Stimulated activated effector memory CD8-positive, alpha-beta T cell treated with anti-CD3 and anti-CD28 coated beads, Interleukin-12 subunit alpha, Interleukin-12 subunit beta, amount 100 ng/mL, for 72 hours (primary cell): Measurements from ENCODE around the gene LHX2.

Source experiments
- ATAC-seq: fragments of 150-1000 bp; cut with Tn5 transposase; 2 replicates; pipeline ENCODE4 v1.10.0; 2021
- DNase-seq, 2 donors: peaks; one replicate each; pipeline ENCODE4 v3.0.0; 2021 to 2022; ENCODE audit warnings: low spot score in 2 of 2
- H3K27ac Mint-ChIP-seq: one replicate; pipeline ENCODE4 v1.8.0; 2022; ENCODE audit warnings: mild to moderate bottlenecking, mixed read lengths
- H3K36me3 Mint-ChIP-seq: one replicate; pipeline ENCODE4 v1.8.0; 2022; ENCODE audit warnings: mild to moderate bottlenecking, mixed read lengths
- H3K4me1 Mint-ChIP-seq: one replicate; pipeline ENCODE4 v1.8.0; 2022; ENCODE audit warnings: mixed read lengths
- H3K4me3 Mint-ChIP-seq: one replicate; pipeline ENCODE4 v1.8.0; 2022; ENCODE audit warnings: mild to moderate bottlenecking, mixed read lengths
- H3K9me3 Mint-ChIP-seq: one replicate; pipeline ENCODE4 v1.8.0; 2022; ENCODE audit warnings: mixed read lengths

Gene LHX2

DNA sequence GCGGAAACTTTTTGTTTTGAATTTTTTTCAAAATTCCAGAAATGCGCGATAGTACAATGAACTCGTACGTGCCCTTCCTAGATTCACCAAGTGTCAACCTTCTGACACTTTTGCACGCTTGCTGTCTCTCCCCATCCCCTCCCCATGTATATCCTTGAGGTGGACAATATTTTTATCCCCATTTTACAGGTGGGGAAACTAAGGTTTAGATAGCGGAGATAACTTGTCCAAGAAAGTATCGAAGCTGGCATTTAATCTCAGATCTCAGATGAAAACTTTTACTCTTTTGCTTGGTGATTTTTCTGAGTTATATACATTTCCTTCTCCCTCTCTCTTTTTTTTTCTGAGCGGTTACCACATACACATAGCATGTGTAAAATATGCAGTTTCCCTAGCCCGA, 34.6 kb downstream of the LHX2 start:
- no peaks in the 10 kb centered on the region for H3K9me3 Mint-ChIP-seq
- DNase-seq (no peak), ATAC-seq (no peak)
- H3K36me3 Mint-ChIP-seq, result no peaks in the 10 kb centered on the region
- no peak overlapping the region for H3K4me3 Mint-ChIP-seq
- H3K27ac Mint-ChIP-seq, result no peak overlapping the region
- H3K4me1 Mint-ChIP-seq, result peaks cover 5% of the 10 kb centered on the region

GRCh38 chr9:124047251-124047672, 35.7 kb downstream of the LHX2 start:
- Mint-ChIP-seq H3K9me3 (no peaks in the 10 kb centered on the region), H3K36me3 (no peaks in the 10 kb centered on the region), H3K27ac (no peak overlapping the region), H3K4me3 (no peak overlapping the region), H3K4me1 (no peaks in the 10 kb centered on the region)
- DNase-seq, result no peak
- no peak for ATAC-seq

DNA sequence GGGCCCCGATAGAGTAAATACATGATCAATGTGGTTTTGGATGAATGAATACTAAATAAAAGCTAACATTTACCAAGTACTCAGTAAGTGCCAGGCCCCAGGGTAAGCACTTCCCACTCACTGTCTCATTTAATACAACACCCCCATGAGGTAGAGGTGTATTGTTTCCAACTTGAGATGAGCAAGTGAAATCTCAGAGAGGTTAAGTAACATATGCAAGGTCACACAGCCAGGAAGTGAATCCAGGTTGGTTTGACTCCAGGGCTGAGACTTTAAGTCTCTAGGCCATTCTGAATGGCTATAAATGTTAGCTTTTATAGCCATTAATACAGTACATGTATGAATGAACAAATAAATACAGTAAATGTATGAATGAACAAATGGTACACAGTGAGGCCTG, 39.4 kb downstream of the LHX2 start:
- no peak overlapping the region for H3K27ac Mint-ChIP-seq
- H3K4me3 Mint-ChIP-seq, result no peak overlapping the region
- no peaks in the 10 kb centered on the region for H3K4me1 Mint-ChIP-seq
- DNase-seq, result no peak
- H3K36me3 Mint-ChIP-seq, result no peaks in the 10 kb centered on the region
- peaks cover 3% of the 10 kb centered on the region for H3K9me3 Mint-ChIP-seq
- no peak for ATAC-seq

DNA sequence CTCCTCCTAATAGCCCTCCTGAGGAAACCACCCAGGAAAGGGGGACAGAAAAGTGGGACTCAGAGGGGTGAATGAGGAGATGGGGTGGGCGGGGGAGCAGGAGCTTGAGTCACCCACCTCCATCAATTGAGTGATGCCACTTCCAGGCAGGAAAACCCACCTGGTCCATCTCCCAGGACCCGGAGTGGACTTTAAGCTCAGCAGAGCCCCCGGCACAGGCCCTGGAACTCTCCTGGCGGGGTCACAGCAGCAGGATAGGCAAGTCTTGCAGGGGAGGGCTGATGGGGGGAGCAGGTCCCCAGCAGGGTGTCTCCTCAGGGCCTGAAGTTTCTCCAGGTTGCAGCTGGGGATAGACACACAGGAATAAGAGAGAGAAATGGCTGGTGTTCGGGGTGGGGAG, 40.8 kb downstream of the LHX2 start:
- ATAC-seq (no peak), DNase-seq (no peak)
- H3K27ac Mint-ChIP-seq, result no peak overlapping the region
- no peaks in the 10 kb centered on the region for H3K36me3 Mint-ChIP-seq
- H3K4me1 Mint-ChIP-seq, result no peaks in the 10 kb centered on the region
- no peak overlapping the region for H3K4me3 Mint-ChIP-seq
- H3K9me3 Mint-ChIP-seq, result peaks cover 3% of the 10 kb centered on the region

- Mint-ChIP-seq H3K36me3 (no peaks in the 10 kb centered on the region), H3K4me1 (no peaks in the 10 kb centered on the region), H3K27ac (no peak overlapping the region), H3K4me3 (no peak overlapping the region), H3K9me3 (peaks cover 3% of the 10 kb centered on the region)
- DNase-seq, result peak; percentile 11 to 71
- peak; percentile 98 for ATAC-seq
Observed at GRCh38 chr9:124054582-124055227, 43.1 kb downstream of the LHX2 start.

- H3K27ac Mint-ChIP-seq, result no peak overlapping the region
- ATAC-seq (no peak), DNase-seq (no peak)
- no peaks in the 10 kb centered on the region for H3K9me3 Mint-ChIP-seq
- H3K4me3 Mint-ChIP-seq, result no peak overlapping the region
- H3K36me3 Mint-ChIP-seq, result no peaks in the 10 kb centered on the region
- H3K4me1 Mint-ChIP-seq, result no peaks in the 10 kb centered on the region
Observed at GRCh38 chr9:124060844-124061605, 49.5 kb downstream of the LHX2 start.

- Mint-ChIP-seq H3K9me3 (no peaks in the 10 kb centered on the region), H3K4me1 (no peaks in the 10 kb centered on the region), H3K36me3 (no peaks in the 10 kb centered on the region), H3K4me3 (no peak overlapping the region), H3K27ac (no peak overlapping the region)
- ATAC-seq (no peak), DNase-seq (no peak)
Observed at GRCh38 chr9:124062172-124062571, 50.6 kb downstream of the LHX2 start.

- H3K36me3 Mint-ChIP-seq, result no peaks in the 10 kb centered on the region
- no peak overlapping the region for H3K4me3 Mint-ChIP-seq
- H3K4me1 Mint-ChIP-seq, result no peaks in the 10 kb centered on the region
- H3K27ac Mint-ChIP-seq, result no peak overlapping the region
- no peaks in the 10 kb centered on the region for H3K9me3 Mint-ChIP-seq
- ATAC-seq (no peak), DNase-seq (no peak)
Observed at GRCh38 chr9:124066783-124067577, 55.4 kb downstream of the LHX2 start.

- no peaks in the 10 kb centered on the region for H3K4me1 Mint-ChIP-seq
Observed at GRCh38 chr9:124068251-124068650, 56.7 kb downstream of the LHX2 start.

GRCh38 chr9:124074746-124075145, 63.2 kb downstream of the LHX2 start:
- Mint-ChIP-seq H3K9me3 (no peaks in the 10 kb centered on the region), H3K27ac (no peak overlapping the region), H3K36me3 (no peaks in the 10 kb centered on the region), H3K4me3 (no peak overlapping the region), H3K4me1 (no peaks in the 10 kb centered on the region)
- ATAC-seq (no peak), DNase-seq (no peak)

More at GRCh38 chr9:124068251-124068650, 56.7 kb downstream of the LHX2 start:
- DNase-seq (no peak), ATAC-seq (no peak)
- H3K36me3 Mint-ChIP-seq, result no peaks in the 10 kb centered on the region
- no peak overlapping the region for H3K27ac Mint-ChIP-seq
- no peak overlapping the region for H3K4me3 Mint-ChIP-seq
- no peaks in the 10 kb centered on the region for H3K9me3 Mint-ChIP-seq

DNA sequence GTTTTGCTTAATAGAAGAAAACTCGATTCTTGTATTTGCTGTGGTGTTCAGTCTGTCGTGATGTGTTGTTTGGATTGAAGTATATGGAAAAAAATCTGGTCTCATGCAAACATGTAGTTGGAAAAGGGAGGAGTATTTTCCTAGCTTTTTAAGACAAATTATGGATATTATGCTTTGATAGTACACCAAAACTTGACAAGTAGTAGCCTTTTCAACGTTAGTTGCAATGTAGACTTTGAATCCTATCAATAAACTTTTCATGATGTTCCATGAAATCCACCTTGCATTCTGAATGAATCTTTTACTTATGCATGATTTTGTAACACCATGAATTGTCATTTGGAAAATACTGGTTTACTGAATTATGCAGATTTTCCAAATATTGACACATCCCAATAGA, 64.2 kb downstream of the LHX2 start:
- no peaks in the 10 kb centered on the region for H3K4me1 Mint-ChIP-seq
- no peaks in the 10 kb centered on the region for H3K9me3 Mint-ChIP-seq
- no peak overlapping the region for H3K4me3 Mint-ChIP-seq
- DNase-seq (no peak), ATAC-seq (no peak)
- H3K27ac Mint-ChIP-seq, result no peak overlapping the region
- H3K36me3 Mint-ChIP-seq, result no peaks in the 10 kb centered on the region

DNA sequence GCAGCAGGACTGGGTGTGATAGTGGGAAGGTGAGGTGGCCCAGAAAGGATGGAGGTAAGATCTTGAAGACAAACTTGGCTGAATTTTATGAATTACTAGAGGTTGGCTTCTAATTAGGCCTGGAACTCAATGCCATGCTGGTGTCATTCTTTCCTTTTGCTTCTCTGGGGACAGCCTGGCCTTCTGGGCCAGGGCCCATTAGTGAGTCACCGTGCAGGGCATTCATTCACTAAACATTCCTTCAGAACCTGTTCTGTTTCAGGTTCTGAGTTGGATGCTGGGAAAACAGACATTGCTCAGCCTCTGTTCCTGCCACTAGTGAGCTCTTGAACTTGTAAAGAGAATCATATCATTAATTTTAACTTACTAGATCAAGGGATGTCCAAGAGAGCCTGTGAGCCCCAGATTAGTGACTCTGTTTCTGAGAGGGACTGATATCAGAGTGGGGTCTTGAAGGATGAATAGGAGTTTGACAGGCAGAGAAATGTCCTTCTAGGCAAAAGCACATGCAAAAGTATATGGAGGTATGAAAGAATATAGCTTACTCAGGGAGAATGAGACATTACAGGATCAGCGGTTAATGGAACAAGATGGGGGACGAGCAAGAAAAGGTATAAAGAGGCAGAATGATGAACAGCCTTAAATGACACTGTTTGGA, 66.5 kb downstream of the LHX2 start:
- H3K36me3 Mint-ChIP-seq, result no peaks in the 10 kb centered on the region
- ATAC-seq, result no peak
- no peaks in the 10 kb centered on the region for H3K4me1 Mint-ChIP-seq
- no peak overlapping the region for H3K27ac Mint-ChIP-seq
- no peaks in the 10 kb centered on the region for H3K9me3 Mint-ChIP-seq
- no peak for DNase-seq
- H3K4me3 Mint-ChIP-seq, result no peak overlapping the region

DNA sequence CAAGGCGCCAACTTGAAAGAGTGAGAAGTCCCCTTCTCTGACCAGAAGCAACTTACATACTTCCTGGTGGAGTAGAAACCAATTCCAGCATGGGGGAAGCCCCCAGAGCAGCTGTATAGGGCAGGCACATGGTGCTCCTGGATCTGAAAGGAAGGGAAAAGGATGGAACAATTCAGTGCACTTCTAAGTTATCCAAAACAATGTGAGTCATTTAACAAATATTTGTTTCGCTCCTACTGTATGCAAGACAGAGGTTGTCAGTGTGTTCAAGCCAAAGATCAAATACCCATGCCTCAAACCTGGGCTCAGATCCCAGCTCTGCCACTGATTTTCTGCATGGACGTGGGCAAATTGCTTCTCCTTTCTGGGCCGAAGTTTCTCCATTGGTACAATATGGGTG, 67.1 kb downstream of the LHX2 start:
- no peak for ATAC-seq

DNA sequence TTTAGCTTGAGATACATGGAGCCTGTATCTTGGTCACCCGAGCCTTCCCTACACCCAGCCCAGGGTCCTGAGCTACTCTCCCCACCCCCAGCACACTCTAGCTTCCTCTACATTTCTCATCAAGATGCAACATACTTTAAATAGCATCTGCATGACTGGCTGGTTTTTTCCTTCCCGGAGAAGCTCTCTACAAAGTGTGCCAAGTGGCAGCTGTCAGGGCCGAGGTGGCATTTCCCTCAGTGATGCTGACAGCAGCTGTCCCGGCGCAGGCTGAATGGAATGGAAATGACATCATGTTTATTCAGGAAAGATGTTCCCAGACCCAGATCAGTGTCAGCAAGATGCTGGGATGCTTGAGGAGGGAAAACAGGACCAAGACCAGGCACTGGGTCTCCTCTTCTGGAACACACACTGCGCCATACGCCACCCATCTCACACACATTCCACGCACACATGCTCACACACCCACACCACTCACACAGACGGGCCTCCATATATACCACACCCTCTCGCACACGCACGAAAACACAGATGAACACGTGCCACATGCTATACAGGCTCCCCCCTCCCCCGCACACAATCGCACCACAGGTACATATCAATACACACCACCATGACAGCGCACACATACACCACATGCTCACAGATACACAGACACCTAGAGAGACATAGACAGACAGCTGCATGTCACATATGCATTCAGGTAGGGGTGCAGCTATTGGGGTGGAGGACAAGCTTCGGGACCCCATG, 67.8 kb downstream of the LHX2 start:
- no peak for DNase-seq
- no peaks in the 10 kb centered on the region for H3K36me3 Mint-ChIP-seq
- no peak overlapping the region for H3K27ac Mint-ChIP-seq
- H3K9me3 Mint-ChIP-seq, result no peaks in the 10 kb centered on the region
- no peak for ATAC-seq
- no peak overlapping the region for H3K4me3 Mint-ChIP-seq
- no peaks in the 10 kb centered on the region for H3K4me1 Mint-ChIP-seq

More for the DNA sequence above, 67.1 kb downstream of the LHX2 start:
- H3K27ac Mint-ChIP-seq, result no peak overlapping the region
- no peak overlapping the region for H3K4me3 Mint-ChIP-seq
- no peak for DNase-seq
- H3K4me1 Mint-ChIP-seq, result no peaks in the 10 kb centered on the region
- H3K9me3 Mint-ChIP-seq, result no peaks in the 10 kb centered on the region
- H3K36me3 Mint-ChIP-seq, result no peaks in the 10 kb centered on the region

DNA sequence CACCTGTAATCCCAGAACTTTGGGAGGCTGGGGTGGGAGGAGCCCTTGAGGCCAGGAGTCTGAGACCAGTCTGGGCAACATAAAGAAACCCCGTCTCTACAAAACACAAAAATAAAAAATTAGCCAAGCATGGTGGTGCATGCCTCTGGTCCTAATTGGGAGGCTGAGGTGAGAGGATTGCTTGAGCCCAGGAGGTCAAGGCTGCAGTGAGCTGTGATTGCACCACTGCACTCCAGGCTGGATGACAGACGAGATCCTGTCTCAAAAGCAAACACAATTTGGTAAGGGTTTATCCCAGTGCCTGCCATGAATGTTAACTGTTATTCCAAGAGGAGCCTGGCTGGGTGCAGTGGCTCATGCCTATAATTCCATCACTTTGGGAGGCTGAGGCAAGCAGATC, 71.1 kb downstream of the LHX2 start:
- no peak for ATAC-seq
- no peak overlapping the region for H3K27ac Mint-ChIP-seq
- H3K9me3 Mint-ChIP-seq, result peaks cover 3% of the 10 kb centered on the region
- H3K4me1 Mint-ChIP-seq, result no peaks in the 10 kb centered on the region
- no peak for DNase-seq
- no peak overlapping the region for H3K4me3 Mint-ChIP-seq
- no peaks in the 10 kb centered on the region for H3K36me3 Mint-ChIP-seq
